ENCODE measurements around the gene SELENOI. TPM values are rescaled to one million over a fixed set of nuclear protein-coding genes. Genes with fewer than 3 reads are reported as not detected.

The SELENOI gene
- total RNA-seq, 4 donors from 2014 or later: 13.5 to 22.2 (median 17.1) TPM

GRCh38 chr2:26384183-26384582 is 38.2 kb downstream of the SELENOI start:
- Histone ChIP-seq H3K27ac (no peak overlapping the region), H3K36me3 (peaks cover 0 to 25% (median 0%) of the 10 kb centered on the region in 3 donors), H3K4me1 (no peaks in the 10 kb centered on the region), H3K27me3 (no peaks in the 10 kb centered on the region), H3K9me3 (no peaks in the 10 kb centered on the region), H3K4me3 (no peak overlapping the region)
- DNase-seq (ENCODE audit: low spot score in 2 of 2): no peak
- 76 to 80% methylated on average over 9 of the region's 9 CpGs for WGBS, 2 donors
- TF ChIP-seq CTCF (IDR thresholded peaks at IDR 0.05) (no peak), POLR2A (IDR thresholded peaks at IDR 0.05) (no peak), EP300 (IDR thresholded peaks at IDR 0.05) (no peak)

- TF ChIP-seq POLR2A (IDR thresholded peaks at IDR 0.05): no peak
- TF ChIP-seq EP300 (IDR thresholded peaks at IDR 0.05): no peak
- no peak for TF ChIP-seq CTCF (IDR thresholded peaks at IDR 0.05)
- Histone ChIP-seq H3K27ac (no peak overlapping the region), H3K4me3 (no peak overlapping the region), H3K27me3 (no peaks in the 10 kb centered on the region), H3K4me1 (no peaks in the 10 kb centered on the region), H3K36me3 (peaks cover 0 to 24% (median 0%) of the 10 kb centered on the region in 3 donors), H3K9me3 (no peaks in the 10 kb centered on the region)
- DNase-seq (ENCODE audit: low spot score in 2 of 2): no peak
Measured at GRCh38 chr2:26384597-26384996, 38.7 kb downstream of the SELENOI start.

- 94% methylated on average over 4 of the region's 4 CpGs for WGBS, 2 donors
- no peaks in the 10 kb centered on the region for H3K4me1 ChIP-seq
- no peak for DNase-seq (ENCODE audit: low spot score in 2 of 2)
- no peak for TF ChIP-seq EP300 (IDR thresholded peaks at IDR 0.05)
- no peak for TF ChIP-seq POLR2A (IDR thresholded peaks at IDR 0.05)
- no peak for TF ChIP-seq CTCF (IDR thresholded peaks at IDR 0.05)
- peaks cover 0 to 24% (median 0%) of the 10 kb centered on the region in 3 donors for H3K36me3 ChIP-seq
- no peaks in the 10 kb centered on the region for H3K9me3 ChIP-seq
- no peak overlapping the region for H3K27ac ChIP-seq
- H3K27me3 ChIP-seq: no peaks in the 10 kb centered on the region
- no peak overlapping the region for H3K4me3 ChIP-seq
Measured at GRCh38 chr2:26387189-26387588, 41.2 kb downstream of the SELENOI start.

GRCh38 chr2:26394694-26395093 is 48.8 kb downstream of the SELENOI start:
- H3K4me1 ChIP-seq: peaks cover 0 to 13% (median 0%) of the 10 kb centered on the region in 4 donors
- no peak for DNase-seq (ENCODE audit: low spot score in 2 of 2)
- TF ChIP-seq CTCF (IDR thresholded peaks at IDR 0.05) (no peak), POLR2A (IDR thresholded peaks at IDR 0.05) (no peak), EP300 (IDR thresholded peaks at IDR 0.05) (no peak)
- WGBS, 2 donors: 55 to 68% methylated on average over 4 of the region's 4 CpGs
- H3K36me3 ChIP-seq: no peaks in the 10 kb centered on the region
- no peak overlapping the region for H3K4me3 ChIP-seq
- no peaks in the 10 kb centered on the region for H3K9me3 ChIP-seq
- no peak overlapping the region for H3K27ac ChIP-seq
- H3K27me3 ChIP-seq: no peaks in the 10 kb centered on the region

GRCh38 chr2:26395394-26395793 is 49.5 kb downstream of the SELENOI start:
- TF ChIP-seq CTCF (IDR thresholded peaks at IDR 0.05) (no peak), POLR2A (IDR thresholded peaks at IDR 0.05) (no peak), EP300 (IDR thresholded peaks at IDR 0.05) (no peak)
- H3K9me3 ChIP-seq: no peaks in the 10 kb centered on the region
- peaks cover 0 to 13% (median 0%) of the 10 kb centered on the region in 4 donors for H3K4me1 ChIP-seq
- H3K27me3 ChIP-seq: no peaks in the 10 kb centered on the region
- WGBS, 2 donors: 59 to 75% methylated on average over 4 of the region's 4 CpGs
- no peak overlapping the region for H3K27ac ChIP-seq
- no peaks in the 10 kb centered on the region for H3K36me3 ChIP-seq
- no peak overlapping the region for H3K4me3 ChIP-seq
- DNase-seq (ENCODE audit: low spot score in 2 of 2): no peak
